Measurements from ENCODE around the gene MT1X.

DNA sequence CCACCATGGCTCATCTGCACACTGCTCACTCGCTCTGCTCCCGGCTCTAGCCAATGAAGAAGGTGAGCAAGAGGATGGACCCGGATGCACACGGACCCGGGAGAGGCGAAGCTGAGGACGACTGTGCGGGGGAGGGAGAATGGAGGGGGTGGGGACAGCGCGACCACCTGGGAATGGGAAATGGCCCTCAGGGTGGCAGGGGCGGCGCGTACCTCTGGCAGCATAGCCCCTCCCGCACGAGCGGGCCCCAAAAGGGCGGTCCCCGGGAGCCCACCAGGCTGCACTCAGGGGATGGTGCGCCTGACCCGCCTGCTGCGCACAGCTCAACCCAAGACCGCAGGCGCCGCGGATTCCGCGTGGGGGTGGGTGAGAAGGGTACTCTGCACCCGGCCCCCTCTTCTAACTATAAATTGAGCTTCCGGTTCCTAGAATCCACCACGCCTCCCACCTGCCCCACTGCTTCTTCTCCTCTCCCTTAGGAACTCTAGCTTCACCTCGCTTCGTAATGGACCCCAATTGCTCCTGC lies 6.5 kb upstream of the MT1X start:
- TF ChIP-seq CTCF (IDR thresholded peaks at IDR 0.05) = no peak
- no peak for TF ChIP-seq POLR2A (IDR thresholded peaks at IDR 0.05)
